Activated CD4-positive, alpha-beta T cell treated with anti-CD3 and anti-CD28 coated beads, Interleukin-2, amount 10 ng/mL, durations not matched to agents 7 days and 5 days (primary cell): Measurements from ENCODE around the gene TROAP. TPM values are rescaled to one million over a fixed set of nuclear protein-coding genes. Genes with fewer than 3 reads are reported as not detected.
"Not testable (repeated sequence)": the region's sequence is repeated elsewhere in the genome, so short reads cannot be mapped to it uniquely, and the experiment has no call there.

ENCODE experiments used
- CTCF ChIA-PET: fragments of 350-600 bp; sonication (Branson Sonifier 250); formaldehyde crosslinking; loops from one replicate; lab custom pipeline; 2021; ENCODE audit warnings: antibody characterized with exemption; lab: Charles Lee
- POLR2A ChIA-PET: fragments of 350-600 bp; sonication (Branson Sonifier 250); formaldehyde crosslinking; loops from one replicate; lab custom pipeline; 2021; ENCODE audit warnings: antibody characterized with exemption; lab: Charles Lee
- DNase-seq: peaks from one replicate; pipeline ENCODE4 v3.0.0-alpha.2; 2020
- H3K27ac Mint-ChIP-seq: one replicate; pipeline ENCODE4 v1.8.0; 2021; ENCODE audit warnings: mild to moderate bottlenecking, moderate library complexity, mixed read lengths
- H3K27me3 Mint-ChIP-seq: one replicate; pipeline ENCODE4 v1.8.0; 2021; ENCODE audit warnings: mixed read lengths
- H3K36me3 Mint-ChIP-seq: one replicate; pipeline ENCODE4 v1.8.0; 2021; ENCODE audit warnings: low read depth, mixed read lengths
- H3K4me1 Mint-ChIP-seq: one replicate; pipeline ENCODE4 v1.8.0; 2021; ENCODE audit warnings: mixed read lengths
- H3K4me3 Mint-ChIP-seq: one replicate; pipeline ENCODE4 v1.8.0; 2021; ENCODE audit warnings: mild to moderate bottlenecking, moderate library complexity, mixed read lengths
- H3K9me3 Mint-ChIP-seq: one replicate; pipeline ENCODE4 v1.8.0; 2021; ENCODE audit warnings: mixed read lengths
- total RNA-seq, 2 experiments: library from RNA; stranded (reverse); gene quantifications; one replicate each; pipeline ENCODE4 v1.2.3, GENCODE V29; 2021

TROAP gene
- total RNA-seq, 2 experiments from 2014 or later, result 111 to 115 TPM

DNA sequence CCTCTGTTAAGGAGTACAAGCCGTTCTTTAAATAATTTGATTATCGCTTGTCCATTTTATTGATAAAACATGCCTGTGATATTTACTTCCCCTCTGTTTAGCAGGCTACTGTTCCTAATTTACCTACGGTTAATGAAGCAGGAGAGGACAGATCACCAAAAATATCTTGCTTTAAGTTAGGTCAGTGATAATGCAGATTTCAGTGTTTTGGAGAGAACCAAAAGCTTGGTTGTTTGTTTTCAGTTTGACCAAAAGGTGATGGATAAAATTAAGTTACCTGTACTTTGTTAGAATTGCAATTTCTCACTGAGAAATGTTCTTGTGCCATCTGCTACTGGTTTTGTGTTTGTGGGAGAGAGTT, 45.2 kb downstream of the TROAP start:
- peaks cover 47% of the 10 kb centered on the region for H3K4me1 Mint-ChIP-seq
- POLR2A ChIA-PET, result no interaction called here
- H3K9me3 Mint-ChIP-seq, result no peaks in the 10 kb centered on the region
- no peaks in the 10 kb centered on the region for H3K27me3 Mint-ChIP-seq
- CTCF ChIA-PET, result interaction anchor here (0.7 kb wide), 1 partner anchor 87 kb away, joined by 3 read pairs; no protein-coding TSS in a partner anchor
- H3K27ac Mint-ChIP-seq, result peak overlapping the region; percentile 97
- H3K4me3 Mint-ChIP-seq, result peak overlapping the region; percentile 90
- DNase-seq, result no peak
- peaks cover 6% of the 10 kb centered on the region for H3K36me3 Mint-ChIP-seq

DNA sequence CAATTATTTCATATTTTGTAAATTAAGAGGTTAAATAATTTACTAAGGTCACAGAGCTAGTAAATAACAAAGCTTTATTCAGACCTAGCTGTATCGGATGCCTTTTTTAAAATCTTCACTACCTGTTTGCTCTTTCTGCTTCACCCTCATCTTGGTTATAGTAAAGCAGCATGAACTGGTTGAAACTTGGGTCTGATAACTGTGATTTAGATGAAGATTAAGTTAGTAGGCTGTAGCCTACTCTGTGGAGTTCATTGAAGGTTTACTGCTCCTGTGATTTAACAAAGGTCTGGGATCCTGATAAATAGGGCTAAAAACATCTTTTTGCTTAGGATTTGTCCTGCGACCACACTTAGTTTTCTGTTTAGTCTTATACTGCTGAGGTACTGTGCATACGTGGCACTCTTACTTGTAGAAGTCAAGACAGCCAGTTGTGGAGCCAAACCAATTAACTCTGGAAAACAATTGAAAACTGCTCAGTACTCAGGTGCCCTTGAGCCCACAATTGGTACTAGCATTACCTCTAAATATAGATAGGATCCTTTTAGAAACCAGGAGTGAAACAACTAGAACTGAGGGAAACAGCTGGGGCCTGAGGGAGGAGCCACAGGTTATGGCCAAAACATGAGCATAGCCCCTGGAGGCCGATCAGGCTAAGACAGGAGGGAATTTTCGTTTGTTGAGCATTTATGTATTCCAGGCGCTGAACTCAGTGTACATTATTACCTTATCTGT, 46.5 kb downstream of the TROAP start:
- Mint-ChIP-seq H3K27me3 (no peaks in the 10 kb centered on the region), H3K27ac (no peak overlapping the region), H3K4me3 (no peak overlapping the region), H3K4me1 (peaks cover 49% of the 10 kb centered on the region), H3K36me3 (peaks cover 6% of the 10 kb centered on the region), H3K9me3 (no peaks in the 10 kb centered on the region)
- POLR2A ChIA-PET, result no interaction called here
- DNase-seq, result peak; percentile 29
- CTCF ChIA-PET, result interaction anchor here (0.7 to 2.4 kb wide), 5 partner anchors 10 to 145 kb away, joined by 3 to 18 read pairs (median 5); no protein-coding TSS in a partner anchor

DNA sequence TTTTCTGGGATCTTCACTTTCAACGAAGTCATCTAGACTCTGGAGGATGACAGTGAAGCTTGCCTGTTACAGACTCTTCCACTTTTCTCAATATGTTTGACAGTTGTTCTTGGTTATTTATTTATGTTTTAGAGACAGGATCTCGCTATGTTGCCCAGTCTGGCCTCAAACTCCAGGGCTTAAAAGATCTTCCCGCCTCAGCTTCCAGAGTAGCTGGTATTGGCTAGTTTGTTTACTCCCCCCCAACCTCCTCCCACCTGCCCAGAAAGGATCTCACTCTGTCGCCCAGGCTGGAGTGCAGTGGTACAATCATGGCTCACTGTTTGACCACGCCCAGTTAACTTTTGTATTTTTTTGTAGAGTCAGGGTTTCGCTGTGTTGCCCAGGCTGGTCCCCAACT, 47.5 kb downstream of the TROAP start:
- no peak for DNase-seq
- H3K27me3 Mint-ChIP-seq, result no peaks in the 10 kb centered on the region
- peaks cover 6% of the 10 kb centered on the region for H3K36me3 Mint-ChIP-seq
- POLR2A ChIA-PET, result no interaction called here
- no peak overlapping the region for H3K27ac Mint-ChIP-seq
- no peaks in the 10 kb centered on the region for H3K9me3 Mint-ChIP-seq
- peaks cover 53% of the 10 kb centered on the region for H3K4me1 Mint-ChIP-seq
- CTCF ChIA-PET, result interaction anchor here (0.6 to 2.4 kb wide), 5 partner anchors 11 to 128 kb away, joined by 3 to 18 read pairs (median 5); no protein-coding TSS in a partner anchor
- H3K4me3 Mint-ChIP-seq, result no peak overlapping the region

DNA sequence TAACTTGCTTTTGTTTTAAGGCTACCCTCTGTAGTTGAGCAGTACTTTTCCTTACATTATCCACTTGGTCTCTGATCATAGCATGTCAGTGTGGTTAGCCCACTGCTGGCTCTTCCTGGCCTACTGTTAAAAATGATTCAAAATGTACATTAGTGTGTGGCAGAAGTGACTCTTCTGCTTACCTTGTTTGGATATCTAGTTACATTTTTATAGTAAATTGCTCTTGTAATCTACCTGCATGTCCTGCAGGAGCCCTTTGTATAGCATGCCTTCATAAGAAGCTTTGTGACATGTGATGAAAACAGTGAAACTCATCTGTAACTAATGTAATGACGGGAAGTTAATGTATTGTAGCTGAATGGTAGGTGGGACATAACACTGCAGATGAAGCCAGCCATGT, 52.4 kb downstream of the TROAP start:
- Mint-ChIP-seq H3K36me3 (peaks cover 6% of the 10 kb centered on the region), H3K27ac (no peak overlapping the region), H3K27me3 (no peaks in the 10 kb centered on the region), H3K4me3 (no peak overlapping the region), H3K4me1 (peaks cover 22% of the 10 kb centered on the region), H3K9me3 (no peaks in the 10 kb centered on the region)
- ChIA-PET CTCF (interaction anchor here (1.3 kb wide), 1 partner anchor 29 kb away, joined by 3 read pairs; the partner anchor contains the start of gene DNAJC22), POLR2A (no interaction called here)
- no peak for DNase-seq

DNA sequence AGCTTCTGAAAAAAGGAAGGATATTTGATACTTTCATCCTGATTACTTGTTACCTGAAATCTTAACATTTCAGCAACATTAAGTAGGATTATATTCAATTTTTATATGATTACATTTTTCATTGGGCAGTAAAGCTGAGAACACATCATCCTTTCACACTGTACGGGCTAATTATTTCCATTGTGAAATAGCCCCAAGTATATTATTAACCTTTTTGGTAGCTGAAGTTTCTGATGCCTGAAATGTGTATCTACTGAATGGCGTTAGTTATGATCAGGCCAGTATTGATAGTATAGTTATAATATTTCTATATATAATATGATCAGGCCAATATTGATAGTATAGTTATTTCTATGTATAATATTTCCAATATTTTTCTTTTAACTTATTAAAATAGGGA, 54.3 kb downstream of the TROAP start:
- H3K27ac Mint-ChIP-seq, result no peak overlapping the region
- H3K4me1 Mint-ChIP-seq, result peaks cover 14% of the 10 kb centered on the region
- H3K27me3 Mint-ChIP-seq, result no peaks in the 10 kb centered on the region
- ChIA-PET CTCF (interaction anchor here (0.7 to 1.6 kb wide), 2 partner anchors 11 to 19 kb away, joined by 3 to 4 read pairs; no protein-coding TSS in a partner anchor), POLR2A (no interaction called here)
- H3K9me3 Mint-ChIP-seq, result no peaks in the 10 kb centered on the region
- H3K36me3 Mint-ChIP-seq, result no peaks in the 10 kb centered on the region
- H3K4me3 Mint-ChIP-seq, result no peak overlapping the region
- DNase-seq, result no peak

DNA sequence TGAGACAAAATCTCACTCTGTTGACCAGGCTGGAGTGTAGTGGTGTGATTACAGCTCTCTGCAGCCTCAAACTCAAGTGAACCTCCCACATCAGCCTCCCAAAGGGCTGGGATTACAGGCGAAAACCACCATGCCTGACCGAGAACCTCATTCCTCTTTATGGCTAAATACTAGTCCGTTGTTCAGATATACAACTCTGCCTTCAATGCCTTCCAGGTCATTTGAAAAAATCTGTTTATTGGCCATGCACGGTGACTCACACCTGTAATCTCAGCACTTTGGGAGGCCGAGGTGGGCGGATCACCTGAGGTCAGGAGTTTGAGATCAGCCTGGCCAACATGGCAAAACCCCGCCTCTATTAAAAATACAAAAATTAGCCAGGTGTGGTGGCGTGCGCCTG, 57.1 kb downstream of the TROAP start:
- POLR2A ChIA-PET, DNase-seq, H3K27me3 Mint-ChIP-seq, H3K4me1 Mint-ChIP-seq, H3K9me3 Mint-ChIP-seq, H3K4me3 Mint-ChIP-seq, H3K36me3 Mint-ChIP-seq, H3K27ac Mint-ChIP-seq: not testable (repeated sequence)
- CTCF ChIA-PET, result interaction anchor here (0.6 to 0.9 kb wide), 3 partner anchors 121 to 340 kb away, joined by 3 to 4 read pairs (median 4); no protein-coding TSS in a partner anchor

Other genes starting within 250 kb of the TROAP start
- gene DHH, start 228.5 kb upstream of the TROAP start, total RNA-seq, result under 1 TPM in 1 of 2 experiments, not detected in 1; 0.12 TPM
- gene LMBR1L, start 212.4 kb upstream of the TROAP start, total RNA-seq, result 10 to 100 TPM; 60.3 to 62.3 TPM
- gene TUBA1B, start 191.9 kb upstream of the TROAP start, total RNA-seq, result 1,000 to 10,000 TPM; 2,153 to 2,254 TPM
- 100 to 1,000 TPM in 1 of 2 experiments, 10 to 100 TPM in 1; 94.8 to 109 TPM for gene TUBA1A, start 134.2 kb upstream of the TROAP start, total RNA-seq
- 100 to 1,000 TPM; 246 to 278 TPM for gene TUBA1C, start 58.2 kb upstream of the TROAP start, total RNA-seq
- not detected for gene PRPH, start 28.1 kb upstream of the TROAP start, total RNA-seq
- gene C1QL4, start 13.9 kb downstream of the TROAP start, total RNA-seq, result not detected
- gene DNAJC22, start 23.6 kb downstream of the TROAP start, total RNA-seq, result not detected
- gene SPATS2, start 44.2 kb downstream of the TROAP start, total RNA-seq, result 10 to 100 TPM; 12.8 to 20.3 TPM
- 1 to 10 TPM; 1.9 to 2.3 TPM for gene KCNH3, start 215.8 kb downstream of the TROAP start, total RNA-seq
- gene MCRS1, start 244.9 kb downstream of the TROAP start, total RNA-seq, result 10 to 100 TPM; 85.3 to 89.2 TPM